Measurements from ENCODE around the gene NYNRIN.
A peak's percentile ranks its signal among the peaks of the same experiment; 100 is the strongest.

The NYNRIN gene

DNA sequence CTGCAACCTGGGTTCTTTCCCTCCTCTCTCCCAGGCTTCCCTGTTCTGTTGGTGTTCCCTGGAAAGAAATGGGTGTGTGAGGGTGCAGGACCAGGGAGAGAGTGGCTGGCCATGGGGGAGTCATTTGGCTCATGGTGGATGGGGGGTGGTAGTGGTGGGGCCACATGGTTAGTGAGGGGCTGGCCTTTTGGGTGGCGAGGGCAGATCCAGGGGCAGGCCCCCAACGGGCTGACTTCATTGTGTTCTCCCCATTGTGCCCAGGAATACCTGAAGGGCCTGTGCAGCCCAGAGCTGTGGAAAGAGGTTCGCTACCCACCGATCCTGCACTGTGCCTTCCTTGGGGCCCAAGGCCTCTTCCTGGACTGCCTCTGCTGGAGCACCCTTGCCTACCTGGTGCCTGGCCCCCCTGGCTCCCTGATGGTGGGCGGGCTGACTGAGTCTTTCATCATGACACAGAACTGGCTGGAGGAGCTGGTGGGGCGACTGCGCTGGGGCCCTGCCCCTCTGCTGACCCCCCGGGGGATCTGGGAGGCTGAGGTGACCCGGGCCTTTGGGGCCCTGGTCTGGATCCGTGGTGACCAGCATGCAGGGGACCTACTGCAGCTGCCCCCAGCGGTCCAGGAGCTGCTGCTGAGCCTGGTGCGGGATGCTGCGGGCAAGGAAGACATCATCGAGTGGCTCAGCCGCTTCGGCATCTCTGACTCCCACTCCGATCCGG, 9.0 kb downstream of the NYNRIN start:
- Histone ChIP-seq H3K4me1 (peaks cover 15% of the 10 kb centered on the region), H3K27me3 (ENCODE audit: low read depth) (no peaks in the 10 kb centered on the region), H3K4me3 (no peak overlapping the region), H3K9me3 (no peaks in the 10 kb centered on the region), H3K36me3 (replicated peaks) (no peaks in the 10 kb centered on the region)
- in situ Hi-C loops (cut with MboI; ENCODE audit: low sequenced_read_pairs), result no loop called here
- DNase-seq (ENCODE audit: low spot score in 2 of 2), result no peak

DNA sequence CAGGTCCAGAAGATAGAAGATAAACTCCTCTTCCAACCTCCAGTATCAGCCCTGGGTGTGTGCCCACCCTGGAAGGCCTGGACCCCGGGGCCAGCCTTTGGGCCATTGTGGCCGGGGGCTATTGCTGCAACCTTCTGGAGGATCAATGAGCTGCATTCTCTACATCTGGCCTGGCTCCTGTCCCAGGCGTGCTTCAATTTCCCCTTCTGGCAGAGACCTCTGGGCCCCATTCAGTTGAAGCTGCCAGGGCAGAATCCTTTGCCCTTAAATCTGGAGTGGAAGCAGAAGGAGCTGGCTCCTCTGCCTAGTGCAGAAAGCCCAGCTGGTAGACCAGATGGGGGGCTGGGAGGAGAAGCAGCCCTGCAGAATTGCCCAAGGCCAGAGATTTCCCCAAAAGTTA, 10.0 kb downstream of the NYNRIN start:
- peaks cover 15% of the 10 kb centered on the region for H3K4me1 ChIP-seq
- no peaks in the 10 kb centered on the region for H3K27me3 ChIP-seq (ENCODE audit: low read depth)
- no peak for DNase-seq (ENCODE audit: low spot score in 2 of 2)
- in situ Hi-C loops (cut with MboI; ENCODE audit: low sequenced_read_pairs), result no loop called here
- H3K9me3 ChIP-seq, result no peaks in the 10 kb centered on the region
- H3K4me3 ChIP-seq, result no peak overlapping the region
- no peaks in the 10 kb centered on the region for H3K36me3 ChIP-seq (replicated peaks)

DNA sequence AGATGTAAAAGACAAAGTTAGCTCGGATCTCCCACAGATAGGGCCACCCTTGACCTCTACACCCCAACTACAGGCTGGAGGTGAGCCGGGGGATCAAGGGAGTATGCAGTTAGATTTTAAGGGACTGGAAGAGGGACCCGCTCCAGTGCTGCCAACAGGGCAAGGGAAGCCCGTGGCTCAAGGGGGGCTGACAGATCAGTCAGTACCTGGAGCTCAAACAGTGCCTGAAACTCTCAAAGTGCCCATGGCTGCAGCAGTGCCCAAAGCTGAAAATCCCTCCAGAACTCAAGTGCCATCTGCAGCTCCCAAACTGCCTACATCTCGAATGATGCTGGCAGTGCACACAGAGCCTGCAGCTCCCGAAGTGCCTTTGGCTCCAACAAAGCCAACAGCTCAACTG, 10.4 kb downstream of the NYNRIN start:
- no peak overlapping the region for H3K4me3 ChIP-seq
- no peaks in the 10 kb centered on the region for H3K9me3 ChIP-seq
- DNase-seq (ENCODE audit: low spot score in 2 of 2), result no peak
- in situ Hi-C loops (cut with MboI; ENCODE audit: low sequenced_read_pairs), result no loop called here
- peaks cover 11% of the 10 kb centered on the region for H3K4me1 ChIP-seq
- no peaks in the 10 kb centered on the region for H3K27me3 ChIP-seq (ENCODE audit: low read depth)
- H3K36me3 ChIP-seq (replicated peaks), result no peaks in the 10 kb centered on the region

DNA sequence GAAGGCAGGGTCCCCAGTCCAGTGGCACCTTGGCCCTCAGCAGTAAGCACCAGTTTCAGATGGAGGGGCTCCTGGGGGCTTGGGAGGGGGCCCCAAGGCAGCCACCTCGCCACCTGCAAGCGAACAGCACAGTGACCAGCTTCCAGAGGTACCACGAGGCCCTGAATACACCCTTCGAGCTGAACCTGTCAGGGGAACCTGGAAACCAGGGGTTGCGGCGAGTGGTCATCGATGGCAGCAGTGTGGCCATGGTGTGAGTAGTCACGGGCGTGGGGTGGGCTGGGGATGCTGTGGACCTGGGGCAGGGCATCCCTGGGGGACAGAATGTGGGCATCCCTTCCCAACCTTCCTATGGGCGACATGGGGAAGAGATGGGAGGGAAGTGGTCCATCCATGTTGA, 11.2 kb downstream of the NYNRIN start:
- H3K27me3 ChIP-seq (ENCODE audit: low read depth), result no peaks in the 10 kb centered on the region
- no peak for DNase-seq (ENCODE audit: low spot score in 2 of 2)
- no peaks in the 10 kb centered on the region for H3K36me3 ChIP-seq (replicated peaks)
- H3K9me3 ChIP-seq, result no peaks in the 10 kb centered on the region
- H3K4me1 ChIP-seq, result peaks cover 3% of the 10 kb centered on the region; the same call in 1 of the 2 replicates
- in situ Hi-C loops (cut with MboI; ENCODE audit: low sequenced_read_pairs), result no loop called here
- no peak overlapping the region for H3K4me3 ChIP-seq

DNA sequence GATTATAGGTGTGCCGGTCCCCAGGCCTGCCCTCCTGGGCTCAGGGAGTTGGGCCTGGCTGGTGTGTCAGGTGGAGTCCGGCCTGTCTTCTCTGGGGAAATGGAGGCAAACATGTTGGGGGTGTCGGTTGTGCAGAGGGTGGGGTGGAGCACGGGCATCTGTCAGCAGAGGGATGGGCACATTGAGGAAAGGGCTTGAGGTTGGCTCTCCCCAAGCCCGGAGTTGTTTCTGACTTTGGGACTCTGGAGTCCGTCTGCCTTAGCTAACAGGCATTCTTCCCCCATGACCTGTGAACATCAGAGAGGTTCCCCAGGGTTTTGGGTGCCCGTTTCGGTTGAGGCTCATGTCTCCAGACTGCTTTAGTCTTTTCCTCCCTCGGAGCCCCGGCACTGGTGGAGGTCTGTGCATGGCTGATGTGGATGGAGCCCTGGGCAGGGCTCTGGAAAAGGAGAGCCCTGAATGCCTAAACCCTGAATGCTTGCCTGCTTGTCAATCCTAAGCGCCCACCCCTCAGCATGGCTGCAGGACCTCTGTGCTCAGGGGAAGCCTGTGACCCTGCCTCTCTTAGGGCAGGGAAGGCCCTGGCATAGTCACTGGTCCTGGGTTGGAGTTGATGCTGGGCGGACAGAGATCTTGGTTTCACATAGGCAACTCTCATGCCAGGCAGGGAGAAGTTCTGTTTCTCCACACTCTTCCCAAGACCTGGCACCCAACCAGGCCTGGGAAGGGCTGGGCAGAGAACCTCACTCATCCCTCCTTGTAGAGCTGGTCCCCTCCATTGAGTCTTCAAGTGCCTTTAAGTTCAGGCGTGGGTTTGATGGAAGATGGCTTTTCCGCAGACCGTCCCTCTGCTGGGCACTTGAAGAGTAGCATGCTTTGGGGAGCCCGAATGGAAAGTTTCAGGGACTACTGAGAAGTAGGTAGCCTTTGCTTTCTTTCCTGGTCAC, 12.9 kb downstream of the NYNRIN start:
- H3K4me1 ChIP-seq, result no peaks in the 10 kb centered on the region
- DNase-seq (ENCODE audit: low spot score in 2 of 2), result peak; percentile 37 to 59
- H3K4me3 ChIP-seq, result no peak overlapping the region
- H3K27me3 ChIP-seq (ENCODE audit: low read depth), result no peaks in the 10 kb centered on the region
- in situ Hi-C loops (cut with MboI; ENCODE audit: low sequenced_read_pairs), result no loop called here
- no peaks in the 10 kb centered on the region for H3K36me3 ChIP-seq (replicated peaks)
- H3K9me3 ChIP-seq, result no peaks in the 10 kb centered on the region

DNA sequence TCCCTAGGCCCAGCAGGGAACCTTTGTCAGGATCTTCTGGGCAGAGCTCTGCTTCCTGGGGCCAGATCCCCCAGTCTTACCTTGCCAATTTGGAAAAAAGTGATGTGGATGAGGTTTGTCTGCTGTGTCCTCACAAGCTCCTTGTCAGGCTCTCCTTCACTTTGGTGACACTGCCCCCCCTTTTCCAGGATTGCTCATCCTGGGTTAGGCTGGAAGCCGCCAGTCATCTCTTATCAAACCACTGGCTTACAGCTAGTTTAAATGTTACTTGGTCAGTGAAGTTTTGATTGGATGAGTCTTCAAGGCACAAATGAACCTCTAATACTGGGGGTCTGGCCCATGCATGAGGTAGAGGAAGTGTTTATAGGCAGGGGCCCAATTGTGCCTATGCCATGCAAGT, 15.3 kb downstream of the NYNRIN start:
- Histone ChIP-seq H3K4me3 (no peak overlapping the region), H3K9me3 (no peaks in the 10 kb centered on the region), H3K4me1 (no peaks in the 10 kb centered on the region), H3K27me3 (ENCODE audit: low read depth) (no peaks in the 10 kb centered on the region), H3K36me3 (replicated peaks) (no peaks in the 10 kb centered on the region)
- in situ Hi-C loops (cut with MboI; ENCODE audit: low sequenced_read_pairs), result no loop called here
- no peak for DNase-seq (ENCODE audit: low spot score in 2 of 2)

DNA sequence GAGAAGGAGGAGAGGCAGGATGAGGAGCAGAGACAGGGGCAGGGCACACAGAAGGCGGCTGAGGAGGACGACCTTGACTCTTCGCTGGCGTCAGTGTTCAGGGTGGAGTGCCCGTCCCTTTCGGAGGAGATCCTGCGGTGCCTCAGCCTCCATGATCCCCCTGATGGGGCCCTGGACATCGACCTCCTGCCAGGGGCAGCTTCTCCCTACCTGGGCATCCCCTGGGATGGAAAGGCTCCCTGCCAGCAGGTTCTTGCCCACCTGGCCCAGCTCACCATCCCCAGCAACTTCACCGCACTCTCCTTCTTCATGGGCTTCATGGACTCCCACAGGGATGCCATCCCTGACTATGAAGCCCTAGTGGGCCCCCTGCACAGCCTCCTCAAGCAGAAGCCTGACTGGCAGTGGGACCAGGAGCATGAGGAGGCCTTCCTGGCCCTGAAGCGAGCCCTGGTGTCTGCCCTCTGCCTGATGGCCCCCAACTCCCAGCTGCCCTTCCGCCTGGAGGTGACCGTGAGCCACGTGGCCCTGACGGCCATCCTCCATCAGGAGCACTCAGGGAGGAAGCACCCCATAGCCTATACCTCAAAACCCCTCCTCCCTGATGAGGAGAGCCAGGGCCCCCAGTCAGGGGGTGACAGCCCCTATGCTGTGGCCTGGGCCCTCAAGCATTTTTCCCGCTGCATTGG, 16.1 kb downstream of the NYNRIN start:
- Histone ChIP-seq H3K27me3 (ENCODE audit: low read depth) (no peaks in the 10 kb centered on the region), H3K9me3 (no peaks in the 10 kb centered on the region), H3K4me1 (no peaks in the 10 kb centered on the region), H3K36me3 (replicated peaks) (no peaks in the 10 kb centered on the region), H3K4me3 (no peak overlapping the region)
- DNase-seq (ENCODE audit: low spot score in 2 of 2), result no peak
- in situ Hi-C loops (cut with MboI; ENCODE audit: low sequenced_read_pairs), result no loop called here

DNA sequence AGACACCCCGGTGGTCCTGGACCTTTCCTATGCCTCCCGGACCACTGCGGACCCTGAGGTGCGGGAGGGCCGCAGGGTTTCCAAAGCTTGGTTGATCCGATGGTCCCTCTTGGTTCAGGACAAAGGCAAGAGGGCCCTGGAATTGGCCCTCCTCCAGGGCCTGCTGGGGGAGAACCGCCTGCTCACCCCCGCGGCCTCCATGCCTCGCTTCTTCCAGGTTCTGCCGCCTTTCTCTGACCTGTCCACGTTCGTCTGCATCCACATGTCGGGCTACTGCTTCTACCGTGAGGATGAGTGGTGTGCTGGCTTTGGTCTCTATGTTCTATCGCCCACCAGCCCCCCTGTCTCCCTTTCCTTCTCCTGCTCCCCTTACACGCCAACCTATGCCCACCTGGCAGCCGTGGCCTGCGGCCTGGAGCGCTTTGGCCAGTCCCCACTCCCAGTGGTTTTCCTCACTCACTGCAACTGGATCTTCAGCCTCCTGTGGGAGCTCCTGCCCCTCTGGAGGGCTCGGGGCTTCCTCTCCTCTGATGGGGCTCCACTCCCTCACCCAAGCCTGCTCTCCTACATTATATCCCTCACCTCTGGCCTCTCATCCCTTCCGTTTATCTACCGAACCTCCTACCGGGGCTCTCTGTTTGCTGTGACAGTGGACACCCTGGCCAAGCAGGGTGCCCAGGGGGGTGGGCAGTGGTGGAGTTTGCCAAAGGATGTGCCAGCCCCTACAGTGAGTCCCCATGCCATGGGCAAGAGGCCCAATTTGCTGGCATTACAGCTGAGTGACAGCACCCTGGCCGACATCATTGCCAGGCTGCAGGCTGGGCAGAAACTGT, 16.8 kb downstream of the NYNRIN start:
- H3K9me3 ChIP-seq, result no peaks in the 10 kb centered on the region
- in situ Hi-C loops (cut with MboI; ENCODE audit: low sequenced_read_pairs), result no loop called here
- DNase-seq (ENCODE audit: low spot score in 2 of 2), result no peak
- H3K27me3 ChIP-seq (ENCODE audit: low read depth), result no peaks in the 10 kb centered on the region
- H3K4me1 ChIP-seq, result no peaks in the 10 kb centered on the region
- no peaks in the 10 kb centered on the region for H3K36me3 ChIP-seq (replicated peaks)
- no peak overlapping the region for H3K4me3 ChIP-seq

DNA sequence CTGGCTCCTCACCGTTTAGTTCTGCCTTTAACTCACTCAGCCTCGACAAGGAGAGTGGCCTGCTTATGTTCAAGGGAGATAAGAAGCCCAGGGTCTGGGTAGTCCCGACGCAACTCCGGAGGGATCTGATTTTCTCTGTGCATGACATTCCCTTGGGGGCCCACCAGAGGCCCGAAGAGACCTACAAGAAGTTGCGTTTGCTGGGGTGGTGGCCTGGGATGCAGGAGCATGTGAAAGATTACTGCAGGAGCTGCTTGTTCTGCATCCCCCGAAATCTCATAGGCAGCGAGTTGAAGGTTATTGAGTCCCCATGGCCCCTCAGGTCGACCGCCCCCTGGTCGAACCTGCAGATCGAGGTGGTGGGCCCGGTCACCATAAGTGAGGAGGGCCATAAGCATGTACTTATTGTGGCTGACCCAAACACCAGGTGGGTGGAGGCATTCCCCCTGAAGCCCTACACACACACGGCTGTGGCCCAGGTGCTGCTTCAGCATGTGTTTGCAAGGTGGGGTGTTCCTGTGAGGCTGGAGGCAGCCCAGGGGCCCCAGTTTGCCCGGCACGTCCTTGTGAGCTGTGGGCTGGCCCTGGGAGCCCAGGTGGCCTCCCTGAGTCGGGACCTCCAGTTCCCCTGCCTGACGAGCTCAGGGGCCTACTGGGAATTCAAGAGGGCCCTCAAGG, 17.6 kb downstream of the NYNRIN start:
- Histone ChIP-seq H3K4me3 (no peak overlapping the region), H3K36me3 (replicated peaks) (no peaks in the 10 kb centered on the region), H3K9me3 (no peaks in the 10 kb centered on the region), H3K27me3 (ENCODE audit: low read depth) (no peaks in the 10 kb centered on the region), H3K4me1 (no peaks in the 10 kb centered on the region)
- DNase-seq (ENCODE audit: low spot score in 2 of 2), result no peak
- in situ Hi-C loops (cut with MboI; ENCODE audit: low sequenced_read_pairs), result no loop called here

DNA sequence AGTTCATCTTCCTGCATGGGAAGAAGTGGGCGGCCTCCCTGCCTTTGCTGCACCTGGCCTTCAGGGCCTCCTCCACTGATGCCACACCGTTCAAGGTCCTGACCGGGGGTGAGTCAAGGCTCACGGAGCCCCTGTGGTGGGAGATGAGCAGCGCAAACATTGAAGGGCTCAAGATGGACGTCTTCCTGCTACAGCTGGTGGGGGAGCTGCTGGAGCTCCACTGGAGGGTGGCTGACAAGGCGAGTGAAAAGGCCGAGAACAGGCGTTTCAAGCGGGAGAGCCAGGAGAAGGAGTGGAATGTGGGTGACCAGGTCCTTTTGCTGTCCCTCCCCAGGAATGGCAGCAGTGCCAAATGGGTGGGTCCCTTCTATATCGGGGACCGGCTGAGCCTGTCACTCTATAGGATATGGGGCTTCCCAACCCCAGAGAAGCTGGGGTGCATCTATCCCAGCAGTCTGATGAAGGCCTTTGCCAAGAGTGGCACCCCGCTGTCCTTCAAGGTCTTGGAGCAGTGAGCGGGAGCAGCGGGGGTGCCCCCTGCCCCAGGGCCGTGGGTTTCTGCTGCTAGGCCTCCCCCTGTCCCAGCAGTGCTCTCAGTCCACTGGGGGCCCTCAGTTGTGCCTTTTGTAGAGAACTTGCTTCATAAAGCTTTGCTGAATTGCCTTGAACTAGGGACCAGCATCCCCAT, 18.3 kb downstream of the NYNRIN start:
- DNase-seq (ENCODE audit: low spot score in 2 of 2), result no peak
- Histone ChIP-seq H3K4me3 (no peak overlapping the region), H3K27me3 (ENCODE audit: low read depth) (no peaks in the 10 kb centered on the region), H3K36me3 (replicated peaks) (no peaks in the 10 kb centered on the region), H3K4me1 (no peaks in the 10 kb centered on the region), H3K9me3 (no peaks in the 10 kb centered on the region)
- in situ Hi-C loops (cut with MboI; ENCODE audit: low sequenced_read_pairs), result no loop called here

DNA sequence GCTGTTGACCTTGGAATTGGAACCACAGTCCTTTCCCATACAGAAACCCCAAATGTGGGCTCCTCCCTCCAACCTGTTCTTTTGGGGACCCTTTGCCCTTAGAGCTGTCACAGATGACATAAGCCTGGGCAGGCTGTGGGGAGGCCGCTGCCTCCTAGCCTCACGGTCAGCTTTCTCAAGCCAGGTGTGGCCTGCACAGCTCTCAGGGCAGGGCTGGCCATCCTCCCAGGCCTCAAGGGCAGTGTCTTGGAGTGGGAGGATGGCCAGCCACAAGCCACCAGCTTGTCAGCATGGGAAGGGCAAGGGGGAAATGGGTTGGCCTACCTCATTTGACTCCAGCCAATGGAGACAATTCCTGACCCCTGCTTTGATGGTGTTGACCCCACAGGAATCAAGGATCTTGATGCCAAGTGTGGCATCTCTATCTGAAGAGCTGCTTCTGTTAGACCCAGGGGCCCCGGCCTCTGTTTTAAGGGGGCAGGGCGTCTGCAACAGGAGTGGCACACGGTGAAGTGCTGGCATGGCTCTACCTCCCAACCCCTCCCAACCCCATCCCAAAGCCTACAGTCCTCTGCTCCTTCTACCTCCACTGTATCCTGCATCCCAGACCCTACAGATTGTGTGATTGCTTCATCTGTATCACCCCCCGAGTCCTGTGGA, 19.2 kb downstream of the NYNRIN start:
- in situ Hi-C loops (cut with MboI; ENCODE audit: low sequenced_read_pairs), result no loop called here
- no peak for DNase-seq (ENCODE audit: low spot score in 2 of 2)
- Histone ChIP-seq H3K36me3 (replicated peaks) (no peaks in the 10 kb centered on the region), H3K27me3 (ENCODE audit: low read depth) (no peaks in the 10 kb centered on the region), H3K9me3 (no peaks in the 10 kb centered on the region), H3K4me1 (no peaks in the 10 kb centered on the region), H3K4me3 (no peak overlapping the region)

DNA sequence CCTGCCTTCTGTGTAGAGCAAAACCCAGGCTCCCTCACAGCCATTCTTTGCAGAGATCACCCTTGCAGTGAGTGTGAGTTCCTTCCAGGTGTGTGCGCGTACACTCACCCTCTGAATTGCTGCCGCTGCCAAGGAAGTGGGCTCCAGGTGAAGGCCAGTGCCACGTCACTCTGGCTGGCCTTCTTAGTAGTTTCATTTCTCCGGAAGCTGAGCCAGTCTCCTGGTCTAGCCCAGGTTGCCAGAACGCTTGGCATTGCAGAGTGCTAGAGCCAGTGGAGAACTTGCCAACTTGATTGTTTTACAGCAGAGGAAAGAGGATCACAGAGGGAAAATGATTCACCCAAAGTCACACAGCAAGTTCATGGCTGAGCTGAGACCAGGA, 19.7 kb downstream of the NYNRIN start:
- H3K4me3 ChIP-seq, result no peak overlapping the region
- H3K4me1 ChIP-seq, result no peaks in the 10 kb centered on the region
- in situ Hi-C loops (cut with MboI; ENCODE audit: low sequenced_read_pairs), result no loop called here
- no peaks in the 10 kb centered on the region for H3K9me3 ChIP-seq
- H3K27me3 ChIP-seq (ENCODE audit: low read depth), result no peaks in the 10 kb centered on the region
- no peaks in the 10 kb centered on the region for H3K36me3 ChIP-seq (replicated peaks)
- DNase-seq (ENCODE audit: low spot score in 2 of 2), result no peak
